SKM-1 treated with dmso at 0.1 percent for 144 hours (cell line): ENCODE data around the gene CDCP1.
"Not testable (repeated sequence)": the region's sequence is repeated elsewhere in the genome, so short reads cannot be mapped to it uniquely, and the experiment has no call there.

ENCODE experiments used
- DNase-seq: peaks from one replicate; lab custom pipeline; 2025; ENCODE audit not compliant: unreplicated experiment; lab: John Stamatoyannopoulos, UW

CDCP1 gene

GRCh38 chr3:45060165-45060892 lies 85.8 kb downstream of the CDCP1 start:
- no peak for DNase-seq

GRCh38 chr3:45059132-45059531 lies 87.0 kb downstream of the CDCP1 start:
- DNase-seq: no peak

- DNase-seq: no peak
These were observed 88.6 kb downstream of the CDCP1 start for GRCh38 chr3:45057557-45057956.

GRCh38 chr3:45056608-45057301 lies 89.4 kb downstream of the CDCP1 start:
- no peak for DNase-seq

- peak; percentile 22 for DNase-seq
These were observed 90.6 kb downstream of the CDCP1 start for GRCh38 chr3:45055411-45056143.

- peak; percentile 78 for DNase-seq
These were observed 91.2 kb downstream of the CDCP1 start for GRCh38 chr3:45055032-45055410.

- peak; percentile 18 for DNase-seq
These were observed 91.9 kb downstream of the CDCP1 start for GRCh38 chr3:45054196-45054857.

- not testable (repeated sequence) for DNase-seq
These were observed 92.4 kb downstream of the CDCP1 start for GRCh38 chr3:45053805-45054195.

- no peak for DNase-seq
These were observed 94.5 kb downstream of the CDCP1 start for GRCh38 chr3:45051685-45052084.

GRCh38 chr3:45049807-45050206 lies 96.4 kb downstream of the CDCP1 start:
- DNase-seq: no peak

- no peak for DNase-seq
These were observed 97.9 kb downstream of the CDCP1 start for GRCh38 chr3:45048244-45048643.

- DNase-seq: peak; percentile 37
These were observed 102.4 kb downstream of the CDCP1 start for GRCh38 chr3:45043728-45044299.

GRCh38 chr3:45042162-45042561 lies 104.0 kb downstream of the CDCP1 start:
- no peak for DNase-seq

- no peak for DNase-seq
These were observed 104.5 kb downstream of the CDCP1 start for GRCh38 chr3:45041666-45042065.

GRCh38 chr3:45037720-45038455 lies 108.3 kb downstream of the CDCP1 start:
- DNase-seq: peak; percentile 88

- no peak for DNase-seq
These were observed 110.5 kb downstream of the CDCP1 start for GRCh38 chr3:45035441-45036301.

GRCh38 chr3:45034612-45035252 lies 111.4 kb downstream of the CDCP1 start:
- DNase-seq: peak; percentile 81

- DNase-seq: no peak
These were observed 112.4 kb downstream of the CDCP1 start for GRCh38 chr3:45033791-45034190.
